Heart right ventricle (tissue), 16 donors: ENCODE measurements around the gene CORO7. TPM values are rescaled to one million over a fixed set of nuclear protein-coding genes. Genes with fewer than 3 reads are reported as not detected.

Experiments
- ATAC-seq, 8 donors: fragments of 200-7000 bp; cut with Tn5 transposase; one replicate each; pipeline ENCODE4 v1.9.1; 2020; ENCODE audit warnings: mild to moderate bottlenecking in 8 of 8, moderate library complexity in 8 of 8, moderate number of reproducible peaks in 1 of 8
- DNase-seq, 2 donors: peaks; one replicate each; pipeline ENCODE4 v3.0.0-alpha.2; 2020
- H3K27ac ChIP-seq, 10 donors: fragments of 200-600 bp; sonication (generic) in 2 of 10; one replicate each; pipeline versions ENCODE4 v1.5.0 to v1.8.0; 2020 to 2022; ENCODE audit warnings: mild to moderate bottlenecking in 3 of 10
- H3K27me3 ChIP-seq, 7 donors: fragments of 200-600 bp; one replicate each; pipeline ENCODE4 v1.8.0; 2021 to 2022; ENCODE audit warnings: mild to moderate bottlenecking in 2 of 7
- H3K36me3 ChIP-seq, 9 donors: fragments of 200-600 bp; sonication (generic) in 1 of 9; one replicate each; pipeline versions ENCODE4 v1.5.0 to v1.8.0; 2020 to 2022; ENCODE audit warnings: mild to moderate bottlenecking in 2 of 9
- H3K4me1 ChIP-seq, 9 donors: fragments of 200-600 bp; sonication (generic) in 1 of 9; one replicate each; pipeline versions ENCODE4 v1.5.0 to v1.8.0; 2020 to 2022; ENCODE audit warnings: mild to moderate bottlenecking in 4 of 9
- H3K4me3 ChIP-seq, 10 donors: fragments of 200-600 bp; sonication (generic) in 2 of 10; one replicate each; pipeline versions ENCODE4 v1.5.0 to v1.8.0; 2020 to 2022; ENCODE audit warnings: mild to moderate bottlenecking in 7 of 10, moderate library complexity in 2 of 10
- H3K9me3 ChIP-seq, 11 donors: fragments of 200-600 bp in 10 of 11; sonication (generic) in 2 of 11; one replicate each; pipeline versions ENCODE4 v1.5.0 to v1.8.0; 2013 to 2022; ENCODE audit warnings: mild to moderate bottlenecking in 2 of 11, control low read depth in 1 of 11, moderate library complexity in 1 of 11
- WGBS, 2 donors: extraction: QIAGEN DNeasy Blood & Tissue Kit; methylation state at CpG; one replicate each; pipeline ENCODE4 v1.1.7; 2013; ENCODE audit warnings: inconsistent platforms in 1 of 2; 5-methylcytosine and 5-hydroxymethylcytosine counted together
- intact Hi-C, 10 donors: fragments of 100-400 bp; cut with DNase I; formaldehyde crosslinking; loops; one replicate each; pipeline versions ENCODE4 v1.11.1 to v1.14.2; 2022
- polyA plus RNA-seq, 2 donors: library from polyadenylated mRNA; stranded (reverse); fragments of 200-250 nt; gene quantifications; one replicate each; pipeline ENCODE4 v1.2.3, GENCODE V29; 2013
- total RNA-seq, 10 donors: library from RNA; stranded (reverse); fragmentation: NEBNext Ultra II Directional in 3 of 10; extraction: Animal tissue kit (Norgen Biotek cat#: 25700) in 3 of 10; gene quantifications; one replicate each; pipeline versions ENCODE4 v1.2.1 to v1.2.4, GENCODE V29; 2021 to 2023
- TF ChIP-seq, protein P1 (sequence below), 9 donors: fragments of 200-600 bp; sonication (generic) in 2 of 9; IDR thresholded peaks; one replicate each; pipeline versions ENCODE4 v1.5.0 to v1.8.0; 2021 to 2022; ENCODE audit warnings: antibody characterized with exemption in 9 of 9, mild to moderate bottlenecking in 5 of 9, moderate library complexity in 1 of 9
- donor health status: Arrhythmogenic right ventricular cardiomyopathy.
- donor health status: ischemic (EF 13 %, LVEDD 7.1; RV severe dilation, severe dysfunction).
- donor health status: healthy with polysubstance abuse.
- donor health status: DM: no; HTN: yes; CAD: no.
- donor health status: DM: no; HTN: no; CAD: no.
- donor health status: ischemic (EF 25% LVEDD 6.9; RV normal size, moderate dysfunction).
- donor health status: ischemic (EF 25% LVEDD 5.7; RV mildly dilated, moderate dysfunction).
- donor health status: healthy.
- donor health status: DM: yes; HTN: yes; CAD: no.
- donor health status: Ischemic cardiomyopathy.
- donor health status: ischemic (EF 35%, LVEDD 5.7; RV mildly dilated, moderate dysfunction).
- donor health status: nonischemic (EF 11% LVEDD 7.7; RV severe dilation, severe dysfunction).
- donor health status: DM: yes; HTN: yes; CAD: no.
- donor health status: PGD.
- donor health status: ischemic (EF 29% LVEDD 5.4; RV normal size, mild dysfunction).
- donor health status: nonischemic (EF 23%, LVEDD 6.1; RV moderate dilation, normal function).

Gene CORO7
- total and polyA plus RNA-seq, 12 donors: 6.5 to 21.8 (median 10.9) TPM

GRCh38 chr16:4372001-4372577 lies 44.3 kb downstream of the CORO7 start:
- Histone ChIP-seq H3K4me1 (peaks cover 33 to 84% (median 68%) of the 10 kb centered on the region in 9 donors), H3K4me3 (peak overlapping the region; percentile 54 to 71 (median 62)), H3K9me3 (no peaks in the 10 kb centered on the region), H3K27ac (peak overlapping the region in 9 of 10 donors; percentile 76 to 88 (median 83)), H3K36me3 (peaks cover 0 to 19% (median 0%) of the 10 kb centered on the region in 9 donors), H3K27me3 (no peaks in the 10 kb centered on the region)
- TF ChIP-seq, protein P1, sequence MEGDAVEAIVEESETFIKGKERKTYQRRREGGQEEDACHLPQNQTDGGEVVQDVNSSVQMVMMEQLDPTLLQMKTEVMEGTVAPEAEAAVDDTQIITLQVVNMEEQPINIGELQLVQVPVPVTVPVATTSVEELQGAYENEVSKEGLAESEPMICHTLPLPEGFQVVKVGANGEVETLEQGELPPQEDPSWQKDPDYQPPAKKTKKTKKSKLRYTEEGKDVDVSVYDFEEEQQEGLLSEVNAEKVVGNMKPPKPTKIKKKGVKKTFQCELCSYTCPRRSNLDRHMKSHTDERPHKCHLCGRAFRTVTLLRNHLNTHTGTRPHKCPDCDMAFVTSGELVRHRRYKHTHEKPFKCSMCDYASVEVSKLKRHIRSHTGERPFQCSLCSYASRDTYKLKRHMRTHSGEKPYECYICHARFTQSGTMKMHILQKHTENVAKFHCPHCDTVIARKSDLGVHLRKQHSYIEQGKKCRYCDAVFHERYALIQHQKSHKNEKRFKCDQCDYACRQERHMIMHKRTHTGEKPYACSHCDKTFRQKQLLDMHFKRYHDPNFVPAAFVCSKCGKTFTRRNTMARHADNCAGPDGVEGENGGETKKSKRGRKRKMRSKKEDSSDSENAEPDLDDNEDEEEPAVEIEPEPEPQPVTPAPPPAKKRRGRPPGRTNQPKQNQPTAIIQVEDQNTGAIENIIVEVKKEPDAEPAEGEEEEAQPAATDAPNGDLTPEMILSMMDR (IDR thresholded peaks at IDR 0.05): no peak
- ATAC-seq: peak in 3 of 8 donors; percentile 1 to 2 (median 2)
- 5 to 6% methylated on average over 41 to 43 of the region's 43 CpGs for WGBS, 2 donors
- peak in 1 of 2 donors; percentile 29 for DNase-seq
- intact Hi-C loops: no loop called here

DNA sequence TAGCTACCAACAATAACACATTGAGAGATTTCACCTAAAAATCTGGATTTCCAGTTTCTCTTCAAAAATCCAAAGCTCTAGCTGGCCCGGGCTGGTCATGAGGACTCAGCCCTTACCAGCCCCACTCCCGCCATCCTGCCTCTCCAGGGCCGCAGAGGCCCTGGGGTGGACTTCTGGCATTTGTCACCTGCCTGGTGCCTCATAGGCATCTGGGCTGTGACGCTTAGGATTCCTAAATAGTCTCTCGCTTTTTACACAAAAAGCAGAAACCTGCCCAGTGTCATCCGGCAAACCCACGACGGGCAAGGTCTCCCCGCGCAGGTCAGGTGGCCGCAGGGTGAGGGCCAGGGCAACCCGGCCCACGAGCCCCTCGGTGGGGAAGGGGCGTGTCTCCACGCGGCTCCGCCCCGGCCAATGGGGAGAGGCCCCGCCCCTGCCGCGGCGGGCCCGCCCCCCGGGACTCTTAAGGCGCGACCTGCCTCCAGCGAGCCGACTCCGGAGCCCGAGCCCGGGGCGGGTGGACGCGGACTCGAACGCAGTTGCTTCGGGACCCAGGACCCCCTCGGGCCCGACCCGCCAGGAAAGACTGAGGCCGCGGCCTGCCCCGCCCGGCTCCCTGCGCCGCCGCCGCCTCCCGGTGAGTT lies 44.9 kb downstream of the CORO7 start, which contains the start of gene VASN:
VASN (plus strand) TSS at position 492 of the 644 bp plus-strand sequence. CDS start 9,030 bp downstream, outside the sequence.
- Histone ChIP-seq H3K4me1 (peaks cover 29 to 78% (median 62%) of the 10 kb centered on the region in 9 donors), H3K36me3 (peaks cover 0 to 23% (median 0%) of the 10 kb centered on the region in 9 donors), H3K4me3 (peak within 1 kb of the TSS; percentile 54 to 71 (median 62)), H3K27ac (peak within 1 kb of the TSS in 9 of 10 donors; percentile 76 to 88 (median 83)), H3K9me3 (no peaks in the 10 kb centered on the region), H3K27me3 (no peaks in the 10 kb centered on the region)
- TF ChIP-seq, protein P1 (IDR thresholded peaks at IDR 0.05): no peak
- intact Hi-C loops: no loop called here
- WGBS, 2 donors: 4% methylated on average over 40 to 50 of the region's 50 CpGs
- ATAC-seq (peak; percentile 72 to 81 (median 77)), DNase-seq (peak; percentile 80 to 86)

DNA sequence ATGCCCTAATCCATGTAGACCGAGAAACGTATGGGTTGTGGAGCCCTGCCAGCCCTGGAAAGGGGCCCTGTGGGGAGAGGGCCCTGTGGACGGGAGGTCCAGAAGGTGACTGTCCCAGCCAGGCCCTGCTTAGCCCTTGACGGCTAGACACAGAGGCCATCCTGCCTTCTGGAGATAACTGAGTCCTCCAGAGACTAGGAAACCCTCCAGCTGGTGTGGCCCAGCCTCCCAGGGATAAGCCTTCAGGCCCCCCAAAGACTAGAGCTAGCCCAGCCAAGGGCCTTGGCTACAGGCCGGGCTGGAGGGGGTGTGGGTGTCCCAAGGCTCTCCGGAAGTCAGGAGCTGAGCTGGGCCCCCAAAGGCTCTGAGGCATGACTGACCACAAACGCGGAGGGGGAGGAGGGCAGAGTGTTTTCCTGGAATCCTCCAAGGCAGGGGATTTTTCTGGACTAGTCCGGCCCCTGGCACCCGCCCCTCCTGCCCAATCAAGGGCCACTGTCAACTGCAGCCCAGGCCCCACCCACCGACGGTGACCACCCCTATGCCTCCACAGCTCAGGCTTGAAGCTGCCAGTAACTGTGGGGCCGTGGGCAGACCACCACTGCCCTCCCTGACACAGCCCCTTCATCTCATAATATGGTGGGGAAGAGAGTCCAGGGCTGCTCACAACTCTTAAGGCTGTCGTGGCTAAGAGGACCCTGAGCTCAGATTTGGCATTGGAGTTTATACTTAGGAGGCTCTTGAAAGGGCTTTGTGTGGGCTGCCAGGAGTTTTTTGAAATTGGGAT lies 45.6 kb downstream of the CORO7 start:
- peaks cover 26 to 71% (median 55%) of the 10 kb centered on the region in 9 donors for H3K4me1 ChIP-seq
- DNase-seq: peak; percentile 79 to 82

More for the DNA sequence above, 45.6 kb downstream of the CORO7 start:
- peaks cover 0 to 24% (median 0%) of the 10 kb centered on the region in 9 donors for H3K36me3 ChIP-seq
- intact Hi-C loops: no loop called here
- WGBS, 2 donors: 56 to 65% methylated on average over 14 of the region's 14 CpGs
- H3K4me3 ChIP-seq: peak overlapping the region in 7 of 10 donors; percentile 54 to 70 (median 62)
- no peaks in the 10 kb centered on the region for H3K27me3 ChIP-seq
- H3K9me3 ChIP-seq: no peaks in the 10 kb centered on the region
- H3K27ac ChIP-seq: peak overlapping the region in 9 of 10 donors; percentile 34 to 88 (median 81)
- peak; percentile 5 to 62 (median 48) for ATAC-seq
- TF ChIP-seq, protein P1 (IDR thresholded peaks at IDR 0.05): no peak
